Stimulated activated CD8-positive, alpha-beta memory T cell treated with anti-CD3 and anti-CD28 coated beads, Interleukin-15, amount 100 ng/mL, for 48 hours (primary cell): Measurements from ENCODE around the gene CT47A7.
"Not testable (repeated sequence)": the region's sequence is repeated elsewhere in the genome, so short reads cannot be mapped to it uniquely, and the experiment has no call there.

Source experiments
- DNase-seq, 2 donors: peaks; one replicate each; pipeline ENCODE4 v3.0.0-alpha.2; 2020; ENCODE audit warnings: low read depth in 2 of 2

The CT47A7 gene

DNA sequence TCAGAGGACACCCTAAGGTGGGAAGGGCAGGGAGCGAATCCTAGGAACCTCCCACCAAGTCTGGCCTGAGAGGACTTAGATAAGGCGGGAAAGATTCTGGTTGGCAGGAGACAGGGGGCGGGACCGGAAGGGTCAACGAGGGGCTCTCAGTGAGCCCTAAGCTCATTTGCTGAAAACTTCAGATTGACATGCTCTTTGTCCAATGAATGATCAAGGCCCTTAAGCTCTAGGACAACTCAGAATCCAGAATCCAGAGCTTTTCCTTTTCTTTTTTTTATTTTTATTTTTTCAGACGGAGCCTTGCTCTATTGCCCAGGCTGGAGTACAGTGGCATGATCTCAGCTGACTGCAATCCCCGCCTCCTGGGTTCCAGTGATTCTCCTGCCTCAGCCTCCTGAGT is at the start of gene CT47A7:
CT47A7 (minus strand) TSS at position 101 of the 400 bp plus-strand sequence. CDS start 255 bp downstream, outside the sequence.
- DNase-seq = not testable (repeated sequence)

DNA sequence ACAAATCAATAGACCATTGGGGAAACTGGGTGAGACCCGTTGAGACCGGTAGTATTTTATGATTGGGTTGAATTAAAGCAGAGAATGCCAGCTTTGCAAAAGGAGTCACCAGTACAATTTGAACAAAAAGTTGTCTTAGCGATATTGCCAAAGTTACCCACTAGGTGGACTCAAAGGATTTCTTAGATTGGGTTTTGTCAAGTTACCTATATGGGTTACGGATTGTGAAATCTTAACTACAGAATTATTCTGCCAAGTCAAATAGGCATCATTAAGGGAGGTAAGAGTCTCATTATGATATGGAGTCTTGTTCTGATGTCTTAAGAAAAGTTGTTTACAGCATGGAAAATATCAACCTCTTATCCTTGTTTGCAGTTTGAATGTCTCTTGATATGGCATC is 44.2 kb upstream of the CT47A7 start:
- DNase-seq = no peak

DNA sequence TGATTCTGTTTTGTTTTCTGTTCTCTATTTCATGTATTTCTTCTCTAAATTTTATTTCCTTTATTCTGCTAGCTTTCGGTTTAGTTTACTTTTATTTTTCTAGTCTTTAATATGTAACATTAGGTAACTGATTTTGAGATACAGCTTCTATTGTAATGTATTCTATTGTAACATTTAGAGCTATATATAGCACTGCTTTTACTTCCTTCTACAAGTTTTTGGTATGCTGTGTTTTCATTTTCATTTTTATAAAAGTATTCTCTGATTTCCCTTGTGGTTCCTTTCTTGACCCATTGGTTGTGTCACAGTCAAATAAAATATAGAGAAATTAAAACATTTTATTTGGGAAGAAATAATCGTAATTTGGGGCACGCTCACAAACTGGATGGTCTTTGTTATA is 43.0 kb upstream of the CT47A7 start:
- DNase-seq = no peak

DNA sequence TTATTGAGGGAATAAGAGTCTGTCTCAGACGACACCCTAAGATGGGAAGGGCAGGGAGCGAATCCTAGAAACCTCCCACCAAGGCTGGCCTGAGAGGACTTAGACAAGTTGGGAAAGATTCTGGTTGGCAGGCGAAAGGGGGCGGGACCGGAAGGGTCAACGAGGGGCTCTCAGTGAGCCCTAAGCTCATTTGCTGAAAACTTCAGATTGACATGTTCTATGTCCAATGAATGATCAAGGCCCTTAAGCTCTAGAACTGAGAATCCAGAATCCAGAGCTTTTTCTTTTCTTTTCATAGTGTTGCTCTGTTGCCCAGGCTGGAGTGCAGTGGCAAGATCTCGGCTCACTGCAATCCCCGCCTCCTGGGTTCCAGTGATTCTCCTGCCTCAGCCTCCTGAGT is 29.3 kb upstream of the CT47A7 start, which contains the start of gene CT47A1:
CT47A1 (minus strand) TSS at position 101 of the 400 bp plus-strand sequence. CDS start 231 bp downstream, outside the sequence.
- not testable (repeated sequence) for DNase-seq
